Fibroblast of lung (primary cell): ENCODE results near the gene SNIP1. TPM values are rescaled to one million over a fixed set of nuclear protein-coding genes. Genes with fewer than 3 reads are reported as not detected.
A peak's percentile ranks its signal among the peaks of the same experiment; 100 is the strongest.

Experiments
- DNase-seq, 2 donors: peaks; one replicate each; pipeline versions ENCODE4 v3.0.0 to v3.0.0-alpha.2; 2010; ENCODE audit warnings: low read depth in 2 of 2
- H2AFZ ChIP-seq: 2 replicates; pipeline ENCODE4 v1.5.1; 2012; ENCODE audit warnings: low read length, control low read depth, inconsistent platforms
- H3K27ac ChIP-seq: 2 replicates; pipeline ENCODE4 v1.5.1; 2011; ENCODE audit warnings: low read length, control low read depth; ENCODE audit not compliant: insufficient read depth
- H3K27me3 ChIP-seq: 2 replicates; pipeline ENCODE4 v1.5.1; 2011; ENCODE audit warnings: mild to moderate bottlenecking, low read length; ENCODE audit not compliant: control insufficient read depth, insufficient read depth
- H3K36me3 ChIP-seq: 2 replicates; pipeline ENCODE4 v1.5.1; 2011; ENCODE audit warnings: low read length; ENCODE audit not compliant: control insufficient read depth, insufficient read depth
- H3K4me1 ChIP-seq: 2 replicates; pipeline ENCODE4 v1.5.1; 2011; ENCODE audit warnings: low read length; ENCODE audit not compliant: control insufficient read depth, insufficient read depth; ENCODE audit errors: extremely low read depth
- H3K4me2 ChIP-seq: 2 replicates; pipeline ENCODE4 v1.5.1; 2011; ENCODE audit warnings: low read length, control low read depth; ENCODE audit not compliant: insufficient read depth; ENCODE audit errors: extremely low read depth
- H3K4me3 ChIP-seq, 4 experiments: fragments of 200-600 bp in 1 of 4; sonication (generic) in 1 of 4; replicated peaks in 1 of 4; 2 replicates each; pipeline ENCODE4 v1.5.1; 2011 to 2016; ENCODE audit warnings: low read length in 4 of 4, low read depth in 3 of 4, mild to moderate bottlenecking in 3 of 4, control low read depth in 2 of 4, inconsistent platforms in 1 of 4, mixed read lengths in 1 of 4; ENCODE audit not compliant: insufficient read depth in 1 of 4; ENCODE audit errors: control extremely low read depth in 1 of 4
- H3K79me2 ChIP-seq: 2 replicates; pipeline ENCODE4 v1.5.1; 2012; ENCODE audit warnings: mild to moderate bottlenecking, low read length, inconsistent platforms; ENCODE audit not compliant: control insufficient read depth, insufficient read depth
- H3K9ac ChIP-seq: 2 replicates; pipeline ENCODE4 v1.5.1; 2011; ENCODE audit warnings: mild to moderate bottlenecking, low read length, control low read depth; ENCODE audit not compliant: insufficient read depth
- H3K9me3 ChIP-seq: 2 replicates; pipeline ENCODE4 v1.5.1; 2012; ENCODE audit warnings: low read depth, low read length; ENCODE audit not compliant: control insufficient read depth, insufficient read depth
- H4K20me1 ChIP-seq: 2 replicates; pipeline ENCODE4 v1.5.1; 2011; ENCODE audit warnings: low read length; ENCODE audit not compliant: control insufficient read depth, insufficient read depth; ENCODE audit errors: extremely low read depth
- EZH2 ChIP-seq: IDR thresholded peaks from 2 replicates; pipeline ENCODE4 v1.5.1; 2012; ENCODE audit warnings: low read length, control low read depth, mild to moderate bottlenecking; ENCODE audit errors: missing control alignments
- polyA plus RNA-seq, 2 donors: library from polyadenylated mRNA; depleted of rRNA in 1 of 2; stranded (reverse) in 1 of 2; unstranded in 1 of 2; fragments of >200 nt; gene quantifications; 2 replicates each; pipeline ENCODE4 v1.2.1, GENCODE V29; 2011 to 2012; ENCODE audit warnings: missing spikeins in 1 of 2
- total RNA-seq: library from RNA; depleted of rRNA; stranded (reverse); fragments of >200 nt; gene quantifications from 2 replicates; pipeline ENCODE4 v1.2.1, GENCODE V29; 2014
- TF ChIP-seq, protein P1 (sequence below), 2 donors: IDR thresholded peaks in 1 of 2; conservative IDR thresholded peaks in 1 of 2; 1 replicate in 1 of 2; 2 replicates in 1 of 2; pipeline ENCODE4 v1.5.1; 2011 to 2012; ENCODE audit warnings: low read length in 2 of 2, control low read depth in 1 of 2, inconsistent platforms in 1 of 2, low read depth in 1 of 2, mild to moderate bottlenecking in 1 of 2

The SNIP1 gene
- total and polyA plus RNA-seq, 2 donors (not counting 1 experiment from before 2014, with no cell fraction given): 8.2 to 10.9 TPM

DNA sequence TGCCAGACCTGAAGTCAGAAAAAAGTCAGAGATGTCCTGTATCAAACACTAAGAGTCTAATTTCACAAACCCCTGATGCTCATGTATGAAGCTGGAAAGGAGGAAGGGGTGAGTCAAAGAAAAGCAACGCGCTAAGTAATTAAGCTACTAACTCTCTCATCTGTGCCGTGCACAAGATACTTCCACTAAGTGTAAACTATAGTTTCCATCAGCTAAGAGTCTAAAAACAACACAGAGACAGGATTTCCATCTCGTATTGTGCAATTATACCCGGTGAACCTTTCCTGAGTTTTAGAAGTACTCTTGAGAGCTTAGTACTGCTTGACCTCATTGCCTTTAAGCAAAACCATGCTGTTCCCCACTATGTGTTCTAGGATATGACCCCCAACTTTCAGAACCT, 21.6 kb upstream of the SNIP1 start:
- H3K79me2 ChIP-seq: no peaks in the 10 kb centered on the region
- no peak overlapping the region for H3K9ac ChIP-seq
- no peak overlapping the region for H3K4me3 ChIP-seq
- no peak overlapping the region for H2AFZ ChIP-seq
- H3K4me2 ChIP-seq: no peak overlapping the region
- no peaks in the 10 kb centered on the region for H3K9me3 ChIP-seq
- peak overlapping the region; percentile 60 for H3K27ac ChIP-seq
- TF ChIP-seq EZH2: no peak
- TF ChIP-seq, protein P1, sequence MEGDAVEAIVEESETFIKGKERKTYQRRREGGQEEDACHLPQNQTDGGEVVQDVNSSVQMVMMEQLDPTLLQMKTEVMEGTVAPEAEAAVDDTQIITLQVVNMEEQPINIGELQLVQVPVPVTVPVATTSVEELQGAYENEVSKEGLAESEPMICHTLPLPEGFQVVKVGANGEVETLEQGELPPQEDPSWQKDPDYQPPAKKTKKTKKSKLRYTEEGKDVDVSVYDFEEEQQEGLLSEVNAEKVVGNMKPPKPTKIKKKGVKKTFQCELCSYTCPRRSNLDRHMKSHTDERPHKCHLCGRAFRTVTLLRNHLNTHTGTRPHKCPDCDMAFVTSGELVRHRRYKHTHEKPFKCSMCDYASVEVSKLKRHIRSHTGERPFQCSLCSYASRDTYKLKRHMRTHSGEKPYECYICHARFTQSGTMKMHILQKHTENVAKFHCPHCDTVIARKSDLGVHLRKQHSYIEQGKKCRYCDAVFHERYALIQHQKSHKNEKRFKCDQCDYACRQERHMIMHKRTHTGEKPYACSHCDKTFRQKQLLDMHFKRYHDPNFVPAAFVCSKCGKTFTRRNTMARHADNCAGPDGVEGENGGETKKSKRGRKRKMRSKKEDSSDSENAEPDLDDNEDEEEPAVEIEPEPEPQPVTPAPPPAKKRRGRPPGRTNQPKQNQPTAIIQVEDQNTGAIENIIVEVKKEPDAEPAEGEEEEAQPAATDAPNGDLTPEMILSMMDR (conservative IDR thresholded peaks at IDR 0.05 in 1 of 2, IDR thresholded peaks at IDR 0.05 in 1 of 2; ENCODE audit: low read depth in 1 of 2, low read length in 2 of 2): no peak
- no peaks in the 10 kb centered on the region for H3K27me3 ChIP-seq
- peaks cover 10% of the 10 kb centered on the region for H3K36me3 ChIP-seq
- DNase-seq: peak; percentile 22 to 47
- H4K20me1 ChIP-seq: peaks cover 1% of the 10 kb centered on the region
- H3K4me1 ChIP-seq: peaks cover 18% of the 10 kb centered on the region

GRCh38 chr1:37574834-37575480, 20.9 kb upstream of the SNIP1 start:
- Histone ChIP-seq H4K20me1 (peaks cover 1% of the 10 kb centered on the region), H3K4me2 (peak overlapping the region; percentile 16), H3K4me3 (no peak overlapping the region), H3K27ac (peak overlapping the region; percentile 60), H3K9me3 (no peaks in the 10 kb centered on the region), H3K4me1 (peaks cover 18% of the 10 kb centered on the region), H3K36me3 (peaks cover 13% of the 10 kb centered on the region), H3K27me3 (no peaks in the 10 kb centered on the region), H3K9ac (no peak overlapping the region), H3K79me2 (no peaks in the 10 kb centered on the region), H2AFZ (no peak overlapping the region)
- peak; percentile 59 to 84 for DNase-seq
- TF ChIP-seq EZH2: no peak
- TF ChIP-seq, protein P1 (conservative IDR thresholded peaks at IDR 0.05 in 1 of 2, IDR thresholded peaks at IDR 0.05 in 1 of 2; ENCODE audit: low read depth in 1 of 2, low read length in 2 of 2): no peak

DNA sequence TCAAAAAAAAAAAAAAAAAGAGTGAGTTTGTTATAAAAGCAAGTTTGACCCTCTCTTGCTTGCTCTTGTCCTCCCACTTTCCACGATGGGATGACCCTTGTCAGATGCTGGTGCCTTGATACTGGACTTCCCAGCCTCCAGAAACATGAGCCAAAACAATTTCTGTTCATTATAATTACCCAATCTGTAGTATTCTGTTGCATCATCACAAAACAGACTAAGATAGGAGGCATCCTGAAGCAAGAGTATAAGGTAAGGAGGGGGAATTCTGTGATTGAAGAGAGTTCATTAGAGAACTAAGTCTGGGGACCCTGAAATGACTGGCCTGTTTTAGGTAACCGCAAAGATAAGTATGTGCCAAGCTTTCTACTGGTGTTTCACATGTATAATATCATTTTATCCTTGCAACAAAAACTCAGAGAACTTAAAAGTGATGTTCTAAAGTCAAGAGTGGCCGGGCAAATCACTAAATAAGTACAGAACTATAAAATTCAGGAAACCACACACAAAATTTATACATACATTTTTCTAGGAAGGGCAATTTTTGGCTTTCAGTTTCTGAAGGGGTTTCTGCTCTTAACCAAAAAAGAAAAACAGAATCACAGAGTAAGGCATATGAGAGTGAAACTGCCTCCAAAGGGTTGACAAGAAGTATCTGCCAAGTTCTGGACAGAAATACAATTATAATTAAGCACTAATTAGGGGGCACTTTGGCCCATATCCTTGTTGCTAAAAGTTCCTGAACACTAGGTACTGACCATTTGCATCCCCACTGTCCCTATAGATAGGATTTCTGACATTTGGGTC, 16.6 kb upstream of the SNIP1 start:
- no peak overlapping the region for H3K27ac ChIP-seq
- TF ChIP-seq, protein P1 (conservative IDR thresholded peaks at IDR 0.05 in 1 of 2, IDR thresholded peaks at IDR 0.05 in 1 of 2; ENCODE audit: low read depth in 1 of 2, low read length in 2 of 2): no peak
- no peak for TF ChIP-seq EZH2
- H3K4me3 ChIP-seq: no peak overlapping the region
- DNase-seq: no peak
- H3K9ac ChIP-seq: no peak overlapping the region
- H2AFZ ChIP-seq: no peak overlapping the region
- no peaks in the 10 kb centered on the region for H4K20me1 ChIP-seq
- H3K36me3 ChIP-seq: peaks cover 20% of the 10 kb centered on the region
- no peaks in the 10 kb centered on the region for H3K79me2 ChIP-seq
- no peaks in the 10 kb centered on the region for H3K9me3 ChIP-seq
- no peak overlapping the region for H3K4me2 ChIP-seq
- peaks cover 8% of the 10 kb centered on the region for H3K4me1 ChIP-seq
- H3K27me3 ChIP-seq: no peaks in the 10 kb centered on the region
